ENCODE data around the gene CHST15.
A peak's percentile ranks its signal among the peaks of the same experiment; 100 is the strongest.
"Not testable (repeated sequence)": the region's sequence is repeated elsewhere in the genome, so short reads cannot be mapped to it uniquely, and the experiment has no call there.

Gene CHST15

DNA sequence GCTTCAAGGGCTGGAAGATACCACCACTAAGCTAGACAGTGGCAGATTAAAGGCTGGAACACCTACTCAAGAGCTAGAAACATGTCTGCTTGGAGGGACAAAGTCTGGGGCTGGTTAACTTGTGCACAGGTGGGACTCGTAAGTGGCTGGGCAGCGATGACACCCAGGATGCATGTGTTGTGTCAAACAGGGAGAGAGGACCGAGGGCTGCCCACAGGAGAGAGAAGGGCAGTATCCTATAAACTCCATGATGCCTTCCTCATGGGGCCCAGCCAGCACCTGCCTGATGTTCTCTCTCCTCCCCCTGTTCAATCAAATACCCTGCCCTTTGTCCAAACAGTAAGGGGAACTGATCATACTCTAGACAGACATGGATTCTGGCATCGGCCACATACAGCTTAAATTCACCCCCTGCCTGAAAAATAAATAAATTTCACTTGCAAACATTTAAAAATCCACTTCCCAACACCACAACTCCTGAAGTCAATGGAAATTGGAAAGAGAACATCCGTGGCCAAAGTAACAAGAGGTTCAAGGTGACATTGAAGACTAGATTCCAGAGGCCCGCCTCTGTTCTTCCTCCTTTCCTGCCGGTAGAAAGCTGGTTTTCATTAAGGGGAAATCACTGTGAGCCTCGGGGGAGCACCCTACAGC is 50.6 kb downstream of the CHST15 start:
- no peak for DNase-seq

DNA sequence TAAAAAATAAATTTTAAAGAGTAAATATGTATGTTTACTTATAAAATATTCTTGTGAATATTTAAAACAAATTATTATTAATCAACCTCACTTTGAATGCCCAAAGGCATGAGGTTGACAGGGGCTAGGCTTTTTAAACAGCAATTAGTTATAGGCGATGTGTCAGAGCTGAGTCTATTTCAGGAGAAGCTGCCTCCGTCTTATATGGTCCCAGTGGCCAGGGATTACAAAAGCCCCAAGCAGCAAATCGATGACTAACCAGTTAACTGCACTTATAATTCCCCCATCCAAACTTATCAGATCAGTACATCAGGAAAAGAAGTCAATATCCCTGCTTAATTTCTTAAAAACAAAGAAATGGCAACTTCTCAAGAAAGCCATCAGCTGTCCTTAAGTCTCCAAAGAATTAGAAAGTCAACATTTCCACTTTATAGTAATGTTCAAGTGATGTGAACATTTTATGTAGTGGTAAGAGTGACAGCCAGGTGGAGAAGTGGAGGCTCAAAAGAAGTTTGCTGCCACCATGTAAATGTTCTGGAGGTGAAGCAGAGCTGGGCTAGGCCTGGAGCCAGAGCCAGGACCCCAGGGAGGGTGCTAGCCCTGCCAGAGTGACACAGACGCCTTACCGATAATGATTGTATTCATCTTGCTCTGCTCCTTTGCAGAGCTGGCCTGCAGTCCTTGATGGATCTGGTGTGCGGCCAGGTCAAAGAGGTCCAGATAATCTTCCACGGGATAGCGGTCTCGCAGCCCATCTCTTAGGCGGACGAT is 51.5 kb downstream of the CHST15 start:
- DNase-seq: no peak

- no peak for DNase-seq
Observed at GRCh38 chr10:124040451-124041188, 52.8 kb downstream of the CHST15 start.

- DNase-seq: no peak
Observed at GRCh38 chr10:124039483-124040013, 53.9 kb downstream of the CHST15 start.

- no peak for DNase-seq
Observed at GRCh38 chr10:124037784-124038183, 55.6 kb downstream of the CHST15 start.

DNA sequence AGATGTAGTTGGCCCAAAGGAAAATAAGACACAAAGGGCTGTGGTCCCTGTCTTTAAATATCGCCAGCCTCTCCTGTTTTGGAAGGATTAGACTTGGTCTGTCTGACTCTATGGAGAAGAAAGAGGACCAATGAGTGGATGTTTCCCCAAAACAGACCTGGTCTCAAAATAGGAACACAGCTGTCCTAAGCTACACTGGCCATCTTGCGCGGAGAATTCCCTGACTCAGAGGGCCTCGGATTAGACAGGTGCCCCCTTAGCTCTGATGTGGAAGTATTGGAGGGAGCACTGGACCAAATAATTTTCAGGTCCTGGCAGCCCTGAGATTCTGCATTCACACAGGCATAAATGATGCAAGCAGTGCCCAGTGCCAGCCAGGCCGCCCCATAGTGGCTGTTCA is 56.1 kb downstream of the CHST15 start:
- no peak for DNase-seq

GRCh38 chr10:124036746-124037145 is 56.7 kb downstream of the CHST15 start:
- no peak for DNase-seq

DNA sequence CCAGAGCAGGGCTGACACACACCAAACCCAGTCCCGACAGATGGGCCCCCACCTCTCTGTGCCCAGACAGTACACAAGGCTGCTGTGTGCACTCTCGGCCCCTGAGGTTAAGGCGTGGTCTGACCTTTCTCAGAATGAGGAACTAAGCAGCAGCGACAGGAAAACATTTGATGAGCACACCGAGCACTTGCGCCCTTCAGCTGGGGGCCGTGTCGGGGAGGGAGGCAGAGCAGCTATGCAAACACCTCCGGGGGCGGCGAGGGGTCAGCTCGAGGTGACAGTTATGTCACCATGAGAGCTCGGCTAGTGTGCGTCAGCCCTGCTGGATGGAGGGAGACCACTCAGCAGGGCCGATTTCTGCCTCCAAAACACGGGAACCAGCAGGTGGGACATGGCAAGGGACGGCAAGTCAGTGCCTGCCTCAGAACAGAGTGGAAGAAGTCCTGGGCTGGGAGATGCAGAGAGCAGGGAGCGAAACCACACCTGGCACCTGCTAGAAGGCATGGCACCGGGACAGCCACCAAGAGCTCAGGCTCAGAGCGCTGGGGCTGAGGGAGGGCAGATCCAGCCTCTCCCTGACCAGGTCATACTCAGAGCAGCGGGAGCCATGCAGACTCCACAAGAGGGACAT is 57.4 kb downstream of the CHST15 start:
- peak; percentile 59 for DNase-seq

- DNase-seq: peak; percentile 4
Observed at GRCh38 chr10:124035306-124035927, 58.0 kb downstream of the CHST15 start.

DNA sequence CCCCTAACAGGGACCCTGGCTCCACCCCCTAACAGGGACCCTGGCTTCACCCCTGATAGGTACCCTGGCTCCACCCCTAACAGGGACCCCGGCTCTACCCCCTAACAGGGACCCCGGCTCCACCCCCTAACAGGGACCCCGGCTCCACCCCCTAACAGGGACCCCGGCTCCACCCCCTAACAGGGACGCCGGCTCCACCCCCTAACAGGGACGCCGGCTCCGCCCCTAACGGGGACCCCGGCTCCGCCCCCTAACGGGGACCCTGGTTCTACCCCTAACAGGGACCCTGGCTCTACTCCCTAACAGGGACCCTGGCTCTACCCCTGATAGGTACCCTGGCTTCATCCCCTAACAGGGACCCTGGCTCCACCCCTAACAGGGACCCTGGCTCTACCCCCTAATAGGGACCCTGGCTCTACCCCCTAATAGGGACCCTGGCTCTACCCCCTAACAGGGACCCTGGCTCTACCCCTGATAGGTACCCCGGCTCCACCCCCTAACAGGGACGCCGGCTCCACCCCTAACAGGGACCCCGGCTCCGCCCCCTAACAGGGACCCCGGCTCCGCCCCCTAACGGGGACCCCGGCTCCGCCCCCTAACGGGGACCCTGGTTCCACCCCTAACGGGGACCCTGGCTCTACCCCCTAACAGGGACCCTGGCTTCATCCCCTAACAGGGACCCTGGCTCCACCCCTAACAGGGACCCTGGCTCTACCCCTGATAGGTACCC is 58.7 kb downstream of the CHST15 start:
- not testable (repeated sequence) for DNase-seq

GRCh38 chr10:124033887-124034218 is 59.5 kb downstream of the CHST15 start:
- DNase-seq: no peak

- no peak for DNase-seq
Observed at GRCh38 chr10:124032971-124033886, 60.2 kb downstream of the CHST15 start.

- DNase-seq: no peak
Observed at GRCh38 chr10:124032087-124032935, 61.1 kb downstream of the CHST15 start.

GRCh38 chr10:124030492-124031110 is 62.8 kb downstream of the CHST15 start:
- no peak for DNase-seq

DNA sequence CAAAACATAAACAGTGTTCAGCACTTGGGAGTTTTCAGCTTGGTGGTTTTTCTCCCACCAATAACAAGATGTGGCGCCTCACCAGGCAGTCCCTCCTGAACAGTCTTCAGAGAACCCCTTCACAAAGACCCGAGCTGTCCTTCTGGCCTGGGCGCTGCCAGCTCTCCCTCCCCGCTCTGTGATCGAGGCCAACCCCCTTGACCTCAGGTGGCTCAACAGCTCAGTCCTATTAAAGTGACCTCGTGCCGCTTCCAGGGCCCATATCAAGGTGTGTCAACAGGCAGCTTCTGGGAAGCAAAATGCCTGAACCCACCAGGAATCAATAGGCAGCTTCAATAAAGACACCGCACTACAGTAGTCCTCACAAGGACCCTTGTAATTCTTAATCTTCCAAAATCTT is 63.3 kb downstream of the CHST15 start:
- DNase-seq: no peak

DNA sequence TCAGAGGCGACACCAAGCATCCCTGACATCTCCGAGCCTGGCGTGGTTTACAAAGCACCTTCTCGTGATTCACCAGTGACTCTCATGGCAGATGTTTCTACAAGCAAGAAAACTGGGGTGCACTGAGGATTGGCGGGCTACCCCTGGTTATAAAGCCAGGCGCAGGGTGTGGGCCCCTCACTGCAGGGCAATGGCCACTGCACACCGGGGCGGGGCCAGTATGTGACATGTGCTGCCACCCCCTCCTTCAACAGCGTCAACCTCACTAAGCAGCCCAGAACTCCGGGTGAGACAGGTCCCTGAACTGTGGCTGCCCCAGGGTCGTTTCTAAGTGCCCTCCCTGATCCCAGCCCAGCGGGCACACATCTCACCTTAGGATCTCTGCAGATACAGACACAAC is 63.8 kb downstream of the CHST15 start:
- DNase-seq: no peak

- DNase-seq: no peak
Observed at GRCh38 chr10:124028700-124029480, 64.5 kb downstream of the CHST15 start.

DNA sequence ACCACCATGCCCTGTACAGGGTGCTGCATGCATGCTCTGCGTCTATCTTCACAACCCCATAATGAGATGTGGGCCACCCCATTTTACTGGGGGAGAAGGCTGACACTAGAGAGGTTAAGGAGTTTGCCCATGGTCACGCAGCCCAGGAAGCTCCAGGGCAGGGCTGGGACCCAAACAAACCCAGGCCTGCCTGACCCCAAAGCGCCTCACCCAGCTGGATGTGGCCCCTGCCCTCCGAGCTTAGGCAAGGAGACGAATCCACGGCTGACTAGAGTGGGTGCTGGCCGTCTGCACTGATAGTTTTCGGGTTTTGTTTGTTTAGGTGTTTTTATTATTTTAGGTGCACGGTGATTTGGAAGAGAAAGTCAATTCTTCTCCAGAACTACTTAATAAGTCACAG is 65.7 kb downstream of the CHST15 start:
- no peak for DNase-seq
